ENCODE results near the gene BIRC6.

Gene BIRC6

GRCh38 chr2:32565902-32566301 lies 209.1 kb downstream of the BIRC6 start:
- no peaks in the 10 kb centered on the region for H3K4me1 ChIP-seq (ENCODE audit: control insufficient read depth, low read length)
- peaks cover 17% of the 10 kb centered on the region; the same call in 1 of the 2 replicates for H3K9me3 ChIP-seq (ENCODE audit: control insufficient read depth, insufficient read depth, low read length)
- no peak for TF ChIP-seq EZH2phosphoT487 (IDR thresholded peaks at IDR 0.05; ENCODE audit: borderline replicate concordance, low read length)
- TF ChIP-seq CTCF (IDR thresholded peaks at IDR 0.05; ENCODE audit: low read depth, low read length, poor library complexity, severe bottlenecking), result no peak
- H3K79me2 ChIP-seq (ENCODE audit: control insufficient read depth, low read length), result 0 out of 2 replicates have a peak, but pooled peaks cover 2% of the 10 kb centered on the region
- H3K4me2 ChIP-seq (ENCODE audit: low read length), result no peak overlapping the region
- no peak overlapping the region for H3K4me3 ChIP-seq (ENCODE audit: low read length)
- peaks cover 38% of the 10 kb centered on the region for H3K36me3 ChIP-seq (ENCODE audit: control insufficient read depth, low read length)
- no peak overlapping the region for H3K27ac ChIP-seq (ENCODE audit: low read depth, low read length)
- H4K20me1 ChIP-seq (ENCODE audit: control insufficient read depth, insufficient read depth, low read depth, low read length), result no peaks in the 10 kb centered on the region
- H3F3A ChIP-seq (ENCODE audit: control insufficient read depth, insufficient read depth), result no peaks in the 10 kb centered on the region
- H3K27me3 ChIP-seq (ENCODE audit: control insufficient read depth, low read length), result no peaks in the 10 kb centered on the region
- no peaks in the 10 kb centered on the region for H3K9me2 ChIP-seq (replicated peaks; ENCODE audit: control insufficient read depth, low read length)

GRCh38 chr2:32572030-32572429 lies 215.2 kb downstream of the BIRC6 start:
- Histone ChIP-seq H3K79me2 (ENCODE audit: control insufficient read depth, low read length) (peaks cover 11% of the 10 kb centered on the region), H3K4me1 (ENCODE audit: control insufficient read depth, low read length) (peaks cover 4% of the 10 kb centered on the region; the same call in 1 of the 2 replicates), H3F3A (ENCODE audit: control insufficient read depth, insufficient read depth) (no peaks in the 10 kb centered on the region), H4K20me1 (ENCODE audit: control insufficient read depth, insufficient read depth, low read depth, low read length) (no peaks in the 10 kb centered on the region), H3K27me3 (ENCODE audit: control insufficient read depth, low read length) (no peaks in the 10 kb centered on the region), H3K36me3 (ENCODE audit: control insufficient read depth, low read length) (peaks cover 25% of the 10 kb centered on the region), H3K9me2 (replicated peaks; ENCODE audit: control insufficient read depth, low read length) (no peaks in the 10 kb centered on the region), H3K9me3 (ENCODE audit: control insufficient read depth, insufficient read depth, low read length) (no peaks in the 10 kb centered on the region), H3K27ac (ENCODE audit: low read depth, low read length) (no peak overlapping the region), H3K4me2 (ENCODE audit: low read length) (no peak overlapping the region), H3K4me3 (ENCODE audit: low read length) (no peak overlapping the region)
- TF ChIP-seq EZH2phosphoT487 (IDR thresholded peaks at IDR 0.05; ENCODE audit: borderline replicate concordance, low read length), result no peak
- no peak for TF ChIP-seq CTCF (IDR thresholded peaks at IDR 0.05; ENCODE audit: low read depth, low read length, poor library complexity, severe bottlenecking)

- Histone ChIP-seq H3K9me3 (ENCODE audit: control insufficient read depth, insufficient read depth, low read length) (no peaks in the 10 kb centered on the region), H3K36me3 (ENCODE audit: control insufficient read depth, low read length) (peaks cover 26% of the 10 kb centered on the region), H3K27ac (ENCODE audit: low read depth, low read length) (no peak overlapping the region)
Measured at GRCh38 chr2:32572737-32573136, 215.9 kb downstream of the BIRC6 start.

More at GRCh38 chr2:32572737-32573136, 215.9 kb downstream of the BIRC6 start:
- H3K4me3 ChIP-seq (ENCODE audit: low read length), result no peak overlapping the region
- H4K20me1 ChIP-seq (ENCODE audit: control insufficient read depth, insufficient read depth, low read depth, low read length), result no peaks in the 10 kb centered on the region
- TF ChIP-seq CTCF (IDR thresholded peaks at IDR 0.05; ENCODE audit: low read depth, low read length, poor library complexity, severe bottlenecking) (no peak), EZH2phosphoT487 (IDR thresholded peaks at IDR 0.05; ENCODE audit: borderline replicate concordance, low read length) (no peak)
- H3K4me1 ChIP-seq (ENCODE audit: control insufficient read depth, low read length), result peaks cover 4% of the 10 kb centered on the region; the same call in 1 of the 2 replicates
- H3K79me2 ChIP-seq (ENCODE audit: control insufficient read depth, low read length), result peaks cover 11% of the 10 kb centered on the region
- H3K27me3 ChIP-seq (ENCODE audit: control insufficient read depth, low read length), result no peaks in the 10 kb centered on the region
- H3K4me2 ChIP-seq (ENCODE audit: low read length), result no peak overlapping the region
- no peaks in the 10 kb centered on the region for H3F3A ChIP-seq (ENCODE audit: control insufficient read depth, insufficient read depth)
- H3K9me2 ChIP-seq (replicated peaks; ENCODE audit: control insufficient read depth, low read length), result no peaks in the 10 kb centered on the region
